IPS-18c (cell line): Measurements from ENCODE around the gene ADAM12.

Experiments
- H3K4me3 ChIP-seq: 2 replicates; pipeline ENCODE4 v1.7.0; 2013; ENCODE audit warnings: low read depth, mild to moderate bottlenecking, low read length, moderate library complexity; ENCODE audit not compliant: insufficient read depth
- H3K9me3 ChIP-seq: one replicate; pipeline ENCODE4 v1.6.1; 2013; ENCODE audit warnings: mild to moderate bottlenecking, low read length, moderate library complexity; ENCODE audit not compliant: control insufficient read depth, insufficient read depth

ADAM12 gene

DNA sequence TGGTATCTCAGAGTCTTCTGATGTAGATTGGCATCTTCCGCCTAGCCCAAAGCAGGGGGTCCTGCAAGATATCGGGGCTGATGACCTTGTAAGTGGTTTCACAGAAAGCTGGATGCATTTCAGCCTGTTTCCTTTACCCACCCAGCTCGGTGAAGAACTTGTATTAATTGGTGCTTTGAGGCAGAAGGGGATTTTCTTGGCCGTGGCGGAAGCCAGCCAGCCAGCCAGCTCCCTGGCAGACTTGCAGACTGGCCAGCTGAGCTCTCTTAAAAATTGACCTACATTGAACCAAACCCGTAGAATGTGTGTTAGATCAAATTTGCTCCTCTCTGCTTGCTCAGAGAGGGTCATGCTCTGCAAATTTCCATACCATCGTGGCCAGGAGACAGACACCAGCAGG is 218.4 kb downstream of the ADAM12 start:
- H3K9me3 ChIP-seq, result no peaks in the 10 kb centered on the region
- H3K4me3 ChIP-seq, result no peak overlapping the region

DNA sequence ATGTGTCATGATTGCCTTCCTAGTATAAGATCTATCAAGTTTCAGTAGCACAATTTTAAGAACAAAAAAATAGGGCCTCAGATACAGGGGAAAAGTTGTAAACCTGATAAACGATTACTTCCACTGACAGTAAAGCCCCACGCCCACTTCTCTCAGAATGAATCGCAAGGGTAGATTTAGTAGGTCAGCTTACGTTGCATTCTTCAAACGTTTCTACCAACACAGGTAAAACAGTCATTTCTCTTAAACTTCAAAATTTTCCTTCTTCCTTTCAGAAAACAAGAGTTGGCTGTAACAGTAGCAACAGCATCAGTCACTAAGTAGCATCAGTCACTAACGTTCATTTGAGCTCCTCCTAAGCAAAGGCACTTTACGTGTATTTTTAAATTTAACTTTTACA is 221.5 kb downstream of the ADAM12 start:
- H3K4me3 ChIP-seq, result no peak overlapping the region
- H3K9me3 ChIP-seq, result peaks cover 3% of the 10 kb centered on the region

DNA sequence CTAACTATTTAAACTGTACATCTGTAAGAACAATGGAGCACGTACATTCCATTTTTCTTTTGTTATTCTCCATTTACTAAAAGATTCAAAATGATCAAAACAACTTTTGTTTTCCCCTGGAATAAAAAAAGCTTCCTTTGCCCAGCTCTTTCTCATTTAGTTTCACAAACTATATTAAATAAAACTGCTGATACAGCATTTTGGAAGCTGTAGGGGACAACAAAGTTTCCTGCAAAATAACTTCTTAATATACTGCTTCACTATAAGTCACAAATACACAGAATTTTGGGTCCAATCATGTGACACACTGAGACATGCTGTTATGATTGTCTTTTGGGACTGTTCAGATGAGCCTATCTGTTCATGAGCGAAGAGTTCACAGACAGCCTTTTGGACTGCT is 222.4 kb downstream of the ADAM12 start:
- Histone ChIP-seq H3K9me3 (peaks cover 3% of the 10 kb centered on the region), H3K4me3 (no peak overlapping the region)

DNA sequence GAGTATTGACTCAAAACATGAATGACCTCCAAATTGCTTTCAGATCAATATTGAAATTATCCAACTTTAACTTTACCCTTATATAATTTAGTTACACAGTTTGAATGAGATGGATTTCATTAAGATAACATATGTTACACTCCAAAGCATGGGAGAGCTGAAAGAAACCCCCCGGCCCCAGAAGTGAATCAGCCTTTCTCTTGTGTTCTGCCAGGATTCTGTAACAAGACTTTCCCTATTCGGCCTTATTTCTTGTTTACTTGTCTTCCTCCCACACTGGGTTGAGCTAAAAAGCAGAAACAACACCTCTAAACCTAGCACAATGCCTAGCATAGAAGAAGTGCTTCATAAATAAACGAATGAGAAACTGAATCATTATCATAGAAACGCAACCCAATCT is 224.8 kb downstream of the ADAM12 start:
- Histone ChIP-seq H3K4me3 (no peak overlapping the region), H3K9me3 (peaks cover 3% of the 10 kb centered on the region)

DNA sequence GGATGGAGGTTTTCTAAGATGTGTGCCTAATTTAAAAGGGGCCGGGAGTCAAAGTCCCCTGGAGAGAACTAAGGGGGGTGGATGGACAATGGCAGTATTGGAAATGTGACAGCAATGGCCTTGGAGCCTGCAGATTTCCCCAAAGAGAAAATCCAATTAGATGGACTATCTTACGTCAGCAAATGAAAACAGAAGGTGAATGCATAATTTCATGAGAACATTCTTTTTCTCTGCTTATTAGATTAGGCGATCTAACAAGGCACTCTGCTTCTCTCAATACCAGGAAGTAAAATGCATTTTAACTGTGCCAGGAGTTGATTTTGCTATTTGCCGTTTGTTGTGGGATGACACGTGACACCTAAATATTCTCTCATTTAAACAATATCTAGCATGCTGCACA is 226.6 kb downstream of the ADAM12 start:
- no peak overlapping the region for H3K4me3 ChIP-seq
- H3K9me3 ChIP-seq, result peaks cover 3% of the 10 kb centered on the region

DNA sequence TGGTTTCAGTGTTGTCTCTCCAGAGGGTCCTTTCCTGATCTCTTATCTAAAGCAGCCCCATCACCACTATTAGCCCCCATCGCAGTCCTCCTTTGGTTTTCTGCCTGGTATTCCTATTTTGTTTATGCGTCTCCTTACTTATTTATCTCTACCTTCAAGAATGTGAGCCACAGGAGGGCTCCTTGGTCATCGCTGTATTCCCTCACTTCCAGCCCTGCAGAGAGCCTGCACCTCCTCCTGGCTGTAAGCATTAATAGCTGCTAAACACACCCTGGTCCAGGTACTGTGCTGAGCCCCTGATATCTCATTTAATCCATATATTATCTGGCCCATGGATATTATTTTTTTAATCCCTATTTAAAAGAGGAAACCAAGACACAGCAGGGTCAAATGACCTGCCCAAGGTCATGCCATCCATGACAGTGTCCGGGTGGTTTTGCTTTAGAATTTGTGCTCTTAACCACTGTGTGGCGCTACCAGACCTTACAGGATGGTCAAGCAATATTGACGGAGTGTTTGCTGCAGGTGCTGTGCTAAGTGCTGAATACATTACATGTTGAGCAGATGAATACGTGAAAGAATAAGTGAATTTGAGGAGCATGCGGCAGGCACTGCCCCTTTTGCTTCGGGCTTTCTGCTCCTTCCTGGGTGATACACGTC is 227.2 kb downstream of the ADAM12 start:
- peaks cover 3% of the 10 kb centered on the region for H3K9me3 ChIP-seq
- H3K4me3 ChIP-seq, result no peak overlapping the region

DNA sequence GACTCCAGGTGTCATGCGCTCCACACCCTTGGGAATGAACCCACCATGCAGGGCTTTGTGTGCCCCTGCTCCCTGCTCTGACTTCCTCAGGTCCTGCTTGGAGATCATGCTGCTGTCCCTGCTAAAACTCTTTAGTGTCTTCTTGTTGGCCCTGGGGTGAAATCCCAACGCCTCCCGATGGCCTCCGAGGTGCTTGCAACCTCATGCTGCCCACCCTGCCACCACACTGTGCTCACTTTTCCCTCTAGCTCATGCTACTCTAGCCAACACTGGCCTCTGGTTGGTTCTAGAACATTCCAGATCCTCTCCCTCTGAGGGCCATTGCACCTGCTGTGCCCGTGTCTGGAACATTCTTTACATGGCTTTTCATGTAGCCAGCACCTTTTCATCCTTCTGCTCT is 227.7 kb downstream of the ADAM12 start:
- no peak overlapping the region for H3K4me3 ChIP-seq
- H3K9me3 ChIP-seq, result peaks cover 3% of the 10 kb centered on the region

DNA sequence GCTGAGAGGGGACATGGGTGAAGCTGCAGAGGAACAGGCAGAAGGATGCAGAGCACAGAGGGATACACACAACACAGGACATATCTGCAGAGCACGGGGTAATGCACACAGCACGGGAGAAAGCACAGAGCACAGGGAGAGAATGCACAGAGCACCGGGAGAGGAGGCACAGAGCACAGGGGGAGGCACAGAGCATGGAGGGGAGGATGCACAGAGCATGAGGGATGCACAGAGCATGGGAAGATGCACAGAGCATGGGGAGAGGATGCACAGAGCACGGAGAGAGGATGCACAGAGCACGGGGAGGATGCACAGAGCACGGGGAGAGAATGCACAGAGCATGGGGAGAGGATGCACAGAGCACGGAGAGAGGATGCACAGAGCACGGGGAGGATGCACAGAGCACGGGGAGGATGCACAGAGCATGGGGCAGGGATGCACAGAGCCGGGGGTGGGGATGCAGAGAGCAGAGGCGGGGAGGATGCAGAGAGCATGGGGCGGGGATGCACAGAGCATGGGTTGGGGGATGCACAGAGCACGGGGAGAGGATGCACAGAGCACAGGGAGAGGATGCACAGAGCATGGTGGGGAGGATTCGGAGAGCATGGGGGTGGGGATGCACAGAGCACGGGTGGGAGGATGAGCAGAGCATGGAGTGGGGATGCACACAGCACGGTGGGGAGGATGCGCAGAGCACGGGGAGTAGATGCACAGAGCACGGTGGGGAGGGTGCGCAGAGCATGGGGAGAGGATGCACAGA is 230.0 kb downstream of the ADAM12 start:
- peaks cover 3% of the 10 kb centered on the region for H3K9me3 ChIP-seq
- no peak overlapping the region for H3K4me3 ChIP-seq

DNA sequence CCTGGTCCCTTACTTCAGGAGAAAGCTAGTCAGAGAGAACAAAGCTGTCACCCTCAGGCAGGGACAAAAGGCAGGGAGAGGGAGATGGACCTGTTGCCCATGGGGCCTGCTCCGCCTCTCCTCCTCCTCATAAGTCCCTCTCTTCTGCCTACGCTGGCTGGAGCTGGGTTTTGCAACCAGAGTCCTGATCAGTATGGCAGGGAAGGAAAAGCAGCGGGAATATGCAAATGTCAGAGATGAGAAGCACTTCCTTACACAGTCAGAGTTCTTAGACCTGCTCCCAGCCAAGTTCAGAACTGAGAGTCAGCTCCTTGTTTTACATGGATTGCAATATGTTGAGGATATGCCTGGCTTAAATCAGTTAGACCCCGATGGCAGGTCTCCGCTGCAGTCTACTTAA is 231.1 kb downstream of the ADAM12 start:
- no peaks in the 10 kb centered on the region for H3K9me3 ChIP-seq

DNA sequence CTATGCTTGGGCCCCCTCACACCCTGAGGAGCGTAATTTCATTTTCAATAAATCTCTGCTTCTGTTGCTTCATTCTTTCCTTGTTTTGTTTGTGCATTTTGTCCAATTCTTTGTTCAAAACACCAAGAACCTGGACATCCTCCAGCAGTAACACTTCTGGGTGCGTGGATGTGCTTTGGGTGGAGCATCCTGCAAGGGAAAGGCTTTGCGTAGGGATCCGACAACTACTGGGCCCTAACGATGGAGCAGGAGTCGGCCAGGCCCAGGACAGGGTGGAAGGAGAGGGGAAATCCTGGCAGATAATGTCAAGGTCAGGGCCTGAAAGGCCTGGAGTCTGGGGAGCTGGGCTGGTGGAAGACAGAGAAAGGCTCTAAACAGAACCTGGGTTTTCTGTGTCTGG is 231.8 kb downstream of the ADAM12 start:
- Histone ChIP-seq H3K9me3 (no peaks in the 10 kb centered on the region), H3K4me3 (no peak overlapping the region)

More for the DNA sequence above, 231.1 kb downstream of the ADAM12 start:
- no peak overlapping the region for H3K4me3 ChIP-seq

DNA sequence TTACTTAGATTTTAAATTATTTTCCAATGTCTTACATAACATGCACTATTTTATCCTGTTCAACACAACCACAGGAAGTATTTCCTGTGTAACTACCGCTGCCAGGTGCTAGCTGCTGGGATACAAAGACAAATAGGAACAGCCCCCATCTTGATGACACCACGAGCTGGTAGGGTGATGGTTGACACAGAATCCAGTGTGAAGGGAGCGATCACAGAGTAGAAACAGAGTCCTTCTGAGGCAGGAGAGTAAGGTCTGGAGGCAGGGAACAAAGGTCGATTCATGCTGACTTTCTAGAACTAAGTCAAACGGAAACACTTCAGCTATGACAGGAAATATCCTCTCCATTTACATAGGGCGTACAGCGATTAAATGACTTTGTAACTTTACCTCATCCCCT is 232.3 kb downstream of the ADAM12 start:
- no peaks in the 10 kb centered on the region for H3K9me3 ChIP-seq
- H3K4me3 ChIP-seq, result no peak overlapping the region

DNA sequence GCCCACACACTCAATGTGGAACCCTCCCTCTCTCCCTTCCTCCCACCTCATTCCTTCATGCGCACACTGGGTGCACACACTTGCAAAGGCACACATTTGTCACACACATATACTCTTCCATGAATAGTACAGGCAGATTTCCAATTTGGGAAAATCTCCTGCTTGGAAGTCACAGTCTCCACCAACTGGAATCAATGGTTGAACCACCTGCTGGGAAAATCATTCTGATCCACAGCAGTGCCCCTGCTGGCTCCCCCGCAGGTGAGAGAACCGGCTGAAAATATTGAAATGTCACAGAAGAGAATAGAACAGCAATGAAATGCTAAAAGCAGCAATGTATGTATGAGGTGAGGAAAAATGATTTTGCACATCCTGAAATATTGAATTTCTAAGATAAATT is 232.7 kb downstream of the ADAM12 start:
- no peak overlapping the region for H3K4me3 ChIP-seq
- no peaks in the 10 kb centered on the region for H3K9me3 ChIP-seq

DNA sequence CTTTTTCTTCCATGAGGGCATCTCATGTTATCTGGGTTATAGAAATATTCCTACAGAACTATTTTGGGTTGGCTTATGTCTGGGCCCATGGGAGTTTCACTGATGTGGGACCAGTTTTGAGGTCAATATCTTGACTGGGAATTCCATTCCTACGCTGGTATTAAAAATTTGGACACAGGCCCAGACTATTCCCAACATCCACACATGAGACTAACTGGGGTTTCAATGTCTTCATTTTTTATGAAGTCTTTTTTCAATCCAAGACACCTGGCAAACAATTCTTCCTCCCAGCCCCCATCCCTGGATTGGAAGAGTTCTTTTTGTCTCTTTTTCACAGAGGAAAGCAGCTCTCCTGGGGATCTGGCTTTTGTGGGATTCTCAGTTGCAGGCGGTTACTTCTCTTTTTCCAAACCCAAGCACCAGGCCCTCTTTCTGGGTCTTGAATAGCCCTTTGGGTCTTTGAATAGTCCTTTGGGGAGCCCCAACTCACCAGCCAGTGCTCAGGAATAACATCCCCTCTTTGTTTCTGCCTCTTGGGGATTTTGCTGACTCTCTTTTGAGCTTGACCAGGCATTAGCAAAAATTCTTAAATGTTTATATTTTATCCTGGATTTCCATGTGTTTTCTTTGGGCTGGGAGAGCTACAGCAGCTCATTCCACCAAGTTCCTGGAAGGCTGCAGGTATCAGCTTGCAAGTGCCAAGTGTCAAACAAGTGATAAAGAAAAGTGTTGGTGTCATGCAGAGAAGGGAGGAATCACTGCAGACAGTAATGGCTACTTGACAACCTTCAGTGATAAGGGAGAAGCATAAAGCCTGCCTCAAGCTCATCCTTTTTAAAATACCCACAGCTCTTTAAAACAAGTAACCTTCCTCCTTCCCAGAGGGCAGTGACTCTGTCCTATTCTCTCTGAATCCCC is 234.3 kb downstream of the ADAM12 start:
- H3K4me3 ChIP-seq, result no peak overlapping the region
- H3K9me3 ChIP-seq, result no peaks in the 10 kb centered on the region

DNA sequence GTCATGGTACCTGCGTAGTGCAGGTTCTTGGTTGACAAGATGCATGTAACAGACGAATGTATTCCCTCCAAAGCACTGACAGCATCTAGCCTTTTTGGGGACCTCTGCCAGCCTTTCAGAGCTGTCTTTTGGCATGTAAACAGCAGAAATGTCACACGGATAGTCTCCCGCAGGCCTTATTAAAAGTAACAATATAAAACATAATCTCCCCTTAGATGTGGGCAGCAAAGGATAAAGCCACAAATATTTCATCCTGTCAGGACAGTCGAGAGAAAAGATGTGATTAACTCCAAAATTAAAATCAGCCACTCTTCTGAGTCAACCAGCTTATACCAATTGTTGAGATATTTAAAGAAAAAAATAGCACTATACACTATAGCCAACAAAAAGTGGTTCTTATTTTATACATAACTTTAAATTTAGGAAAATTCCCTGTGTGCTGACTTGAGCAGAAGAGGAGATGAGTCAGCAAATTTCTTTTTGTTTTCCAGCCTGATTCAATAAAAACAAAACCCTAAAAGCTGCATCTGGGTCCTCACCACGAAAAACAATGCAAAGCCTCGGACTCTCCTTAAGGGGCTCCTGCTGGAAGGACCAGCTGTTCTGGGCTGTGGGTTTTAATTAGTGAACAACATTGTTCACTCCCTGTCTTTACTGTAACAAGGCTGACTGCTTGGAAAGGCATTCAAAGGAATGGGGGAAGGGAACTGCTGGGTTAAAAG is 240.2 kb downstream of the ADAM12 start:
- no peak overlapping the region for H3K4me3 ChIP-seq
- H3K9me3 ChIP-seq, result peaks cover 5% of the 10 kb centered on the region

DNA sequence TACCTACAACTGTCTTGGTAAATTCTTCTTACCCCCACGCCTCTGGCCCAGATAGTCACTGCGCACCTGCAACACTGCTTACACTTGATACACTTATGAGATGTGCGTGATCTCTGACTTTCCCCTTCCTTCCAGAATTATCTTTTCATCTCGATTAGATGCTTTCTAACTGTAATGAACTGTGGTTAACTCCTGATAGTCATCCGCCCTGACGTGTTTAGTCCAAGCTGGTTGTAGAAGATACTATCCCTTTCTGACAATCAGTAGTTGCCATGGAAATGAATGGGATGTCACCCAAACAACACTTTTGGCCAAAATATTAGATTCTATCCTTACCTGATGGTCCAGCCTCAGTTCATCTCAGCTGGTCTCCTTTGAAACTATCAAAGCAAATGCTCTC is 241.5 kb downstream of the ADAM12 start:
- peaks cover 5% of the 10 kb centered on the region for H3K9me3 ChIP-seq
- H3K4me3 ChIP-seq, result no peak overlapping the region

DNA sequence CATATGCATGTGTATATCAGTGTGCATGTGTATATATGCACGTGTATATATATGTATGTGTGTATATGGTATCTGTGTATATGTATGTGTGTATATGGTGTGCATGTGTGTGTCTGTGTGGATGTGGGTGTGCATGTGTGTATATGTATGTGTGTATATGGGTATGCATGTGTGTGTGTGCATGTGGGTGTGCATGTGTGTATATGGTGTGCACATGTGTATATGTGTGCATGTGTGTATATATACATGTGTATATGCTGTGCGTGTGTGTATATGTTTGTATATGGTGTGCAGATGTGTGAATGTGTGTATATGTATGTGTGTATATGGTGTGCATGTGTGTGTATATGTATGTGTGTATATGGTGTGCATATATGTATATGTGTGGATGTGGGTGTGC is 245.2 kb downstream of the ADAM12 start:
- no peak overlapping the region for H3K4me3 ChIP-seq
- H3K9me3 ChIP-seq, result peaks cover 5% of the 10 kb centered on the region

DNA sequence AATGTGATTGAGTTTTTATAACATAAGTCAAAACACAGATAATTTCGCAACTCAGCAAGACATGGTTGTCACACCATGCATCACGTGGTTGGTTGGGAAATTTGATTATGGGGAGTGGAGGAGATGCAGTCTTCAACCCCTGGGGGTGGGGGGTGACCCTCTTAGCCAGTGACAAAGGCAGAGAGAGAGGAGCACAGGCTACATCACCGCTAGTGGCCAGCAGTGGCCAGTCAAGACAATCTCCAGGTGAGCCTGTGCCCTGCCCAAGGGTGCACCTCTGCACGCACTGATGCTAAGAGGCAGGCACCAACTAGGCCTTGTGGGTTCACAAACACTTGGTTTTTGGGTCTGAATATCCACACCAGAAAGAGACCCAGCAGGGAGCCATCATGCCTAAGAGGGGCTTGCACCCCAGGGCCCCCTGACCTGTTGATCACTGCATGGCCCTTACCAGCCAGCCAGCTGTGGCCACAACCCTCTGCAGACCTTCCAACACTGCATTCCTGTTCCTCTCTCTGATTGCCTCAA is 247.5 kb downstream of the ADAM12 start:
- Histone ChIP-seq H3K9me3 (no peaks in the 10 kb centered on the region), H3K4me3 (no peak overlapping the region)
